GM21786 (cell line): ENCODE data around the gene ACAP3.

ENCODE experiments used
- ATAC-seq: cut with Tn5 transposase; IDR thresholded peaks from one replicate; pipeline ENCODE4 v1.9.1; 2021; ENCODE audit not compliant: unreplicated experiment

The ACAP3 gene

DNA sequence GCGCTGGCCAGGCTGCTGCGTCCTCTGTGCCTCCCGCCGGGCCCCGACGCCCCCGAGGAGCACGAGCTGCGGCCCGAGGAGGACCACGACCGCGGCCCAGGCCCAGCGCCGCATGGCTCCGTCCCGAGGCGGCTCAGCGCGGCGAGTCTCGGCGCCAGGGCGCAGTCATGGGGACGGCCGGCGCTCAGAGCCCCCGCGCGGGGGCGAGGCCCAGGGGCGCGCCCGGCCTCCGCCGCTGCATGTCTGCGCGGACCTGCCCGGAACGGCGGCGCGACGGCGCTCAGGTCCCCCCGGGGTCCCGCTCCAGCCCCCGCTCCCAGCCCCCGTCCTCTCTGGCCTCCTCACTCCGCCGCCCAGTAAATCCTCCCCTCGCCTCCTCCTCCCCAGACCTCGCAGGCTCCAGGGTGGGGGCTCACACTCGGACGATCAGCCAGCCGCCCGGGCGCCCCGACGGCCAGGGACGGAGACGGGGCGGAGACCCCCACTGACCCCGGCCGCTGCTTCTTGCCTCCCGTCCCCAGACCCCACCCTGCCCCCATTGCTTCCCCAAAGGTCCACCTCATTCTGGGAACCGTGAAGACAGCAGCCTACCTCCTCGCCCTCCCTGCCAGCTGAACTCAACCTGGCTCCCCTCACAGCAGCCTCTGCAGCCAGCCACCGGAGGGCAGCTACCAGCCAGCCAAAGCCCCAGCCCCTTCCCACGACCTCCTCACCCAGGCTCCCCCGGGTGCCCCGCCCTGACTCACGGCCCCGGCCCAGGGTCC lies 61.0 kb downstream of the ACAP3 start, which contains the start of gene C1QTNF12:
Gene C1QTNF12 (minus strand): TSS at position 146 of the 764 bp plus-strand sequence. CDS start 32 bp downstream, at position 114.
- no peak for ATAC-seq

DNA sequence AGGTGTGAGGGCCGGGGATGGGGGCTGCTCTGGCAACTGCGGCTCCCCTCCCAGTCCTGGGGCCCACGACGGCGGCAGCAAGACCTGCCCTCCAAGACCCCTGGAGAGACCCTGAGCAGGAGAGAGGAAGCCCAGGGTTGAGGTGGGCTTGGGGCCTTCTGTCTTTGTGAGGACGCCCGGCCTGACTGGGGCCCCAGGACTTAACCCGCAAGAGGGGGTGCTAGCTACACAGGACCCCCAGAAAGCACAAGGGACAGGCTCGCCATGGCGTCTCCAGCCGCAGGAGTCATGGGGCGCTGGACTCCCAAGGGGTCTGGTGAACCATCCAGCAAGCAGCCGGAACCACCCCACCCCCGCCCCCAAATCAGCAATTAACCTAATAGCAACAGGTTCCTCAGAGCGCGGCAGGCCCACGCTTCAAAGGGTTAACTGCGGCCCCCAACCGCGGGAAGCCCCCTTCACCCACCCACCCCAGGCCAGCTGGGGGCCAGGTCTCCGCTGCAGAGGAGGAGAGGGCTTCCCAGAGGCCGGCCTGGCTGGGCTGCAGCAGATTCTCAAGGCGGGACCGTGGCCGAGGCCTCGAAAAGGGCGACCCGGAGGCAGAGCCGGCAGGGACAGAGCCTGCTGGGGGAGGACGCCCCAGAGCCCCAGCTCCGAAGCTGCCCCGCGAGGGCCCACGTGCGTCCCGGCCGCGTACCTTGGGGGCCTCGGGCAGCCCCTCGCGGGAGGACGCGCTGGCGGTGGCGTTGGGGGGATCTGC lies 61.7 kb downstream of the ACAP3 start:
- no peak for ATAC-seq

DNA sequence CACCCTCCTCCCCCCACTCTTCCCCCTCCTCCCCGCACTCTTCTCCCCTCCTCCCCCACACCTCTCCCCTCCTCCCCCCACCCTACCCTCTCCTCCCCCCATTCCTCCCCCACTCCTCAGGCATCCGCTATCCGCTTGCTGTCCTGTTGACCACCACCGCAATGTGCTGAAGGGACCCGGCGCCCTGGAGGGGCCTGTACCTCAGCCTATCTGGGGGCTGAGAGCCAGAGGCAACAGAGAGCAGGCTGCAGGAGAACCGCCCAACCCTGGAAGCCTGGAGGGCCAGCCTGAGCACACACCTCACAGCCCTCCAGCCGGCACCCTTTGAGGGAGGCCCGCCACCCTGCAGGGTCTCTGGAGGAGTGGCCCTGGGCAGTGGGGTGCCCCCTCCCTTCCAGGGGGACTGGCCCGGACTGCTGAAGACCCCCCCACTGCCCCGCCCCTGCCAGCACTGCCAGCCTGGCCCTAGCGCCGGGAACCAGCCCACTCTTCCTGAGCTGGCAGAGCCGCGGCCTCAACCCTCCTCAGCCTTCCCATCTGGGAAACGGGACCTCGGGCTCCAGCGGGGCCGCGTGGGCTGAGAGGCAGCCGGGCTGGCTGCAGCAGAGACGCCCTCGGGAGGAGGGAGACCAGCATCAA lies 62.4 kb downstream of the ACAP3 start:
- ATAC-seq, result no peak

DNA sequence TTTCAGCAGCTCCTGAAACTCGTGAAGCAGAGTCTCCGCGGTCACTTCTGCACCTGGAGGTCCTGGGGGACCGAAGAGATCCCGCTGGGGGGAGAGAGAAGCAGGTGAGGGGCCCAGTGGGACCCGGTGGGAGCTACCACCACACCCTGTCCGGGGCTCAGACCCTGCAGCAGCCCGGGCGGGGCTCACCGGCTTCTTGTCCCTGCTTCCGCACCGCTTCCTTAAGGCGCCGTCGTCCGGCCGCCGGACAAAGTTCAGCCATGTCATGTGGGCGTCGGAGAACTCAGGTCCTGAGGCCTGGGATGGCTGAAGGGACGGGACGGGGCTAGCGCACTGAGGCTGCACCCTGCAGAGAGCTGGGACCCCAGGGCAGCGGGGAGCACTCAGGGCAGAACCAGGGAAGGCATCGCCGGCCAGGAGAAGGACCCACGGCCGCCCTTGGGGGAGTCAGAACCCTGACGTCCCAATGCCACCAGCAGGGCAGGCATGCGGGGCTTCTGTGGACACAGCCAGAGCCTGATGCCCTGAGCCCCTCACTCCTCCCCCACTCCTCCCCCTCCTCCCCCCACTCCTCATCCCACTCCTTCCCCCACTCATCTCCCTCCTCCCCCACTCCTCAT lies 63.4 kb downstream of the ACAP3 start:
- no peak for ATAC-seq

DNA sequence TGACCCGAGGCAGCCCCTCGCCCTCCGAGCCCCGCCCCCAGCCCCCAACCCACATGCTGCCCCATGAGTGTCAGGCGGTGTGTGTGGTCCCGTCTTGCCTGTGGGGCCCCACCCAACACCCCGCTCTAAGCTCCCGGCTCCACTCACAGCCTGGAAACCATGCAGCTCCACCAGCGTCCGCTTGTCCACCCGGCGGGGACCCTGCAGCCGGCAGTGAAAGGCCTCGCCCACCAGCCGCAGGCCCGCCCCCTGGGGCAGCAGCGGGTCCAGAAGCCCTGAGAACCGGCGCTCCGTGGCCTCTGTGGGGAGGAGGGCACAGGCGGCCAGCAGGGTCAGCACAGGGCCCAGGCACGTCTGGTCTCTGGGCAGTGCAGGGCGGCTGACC lies 63.9 kb downstream of the ACAP3 start:
- no peak for ATAC-seq

DNA sequence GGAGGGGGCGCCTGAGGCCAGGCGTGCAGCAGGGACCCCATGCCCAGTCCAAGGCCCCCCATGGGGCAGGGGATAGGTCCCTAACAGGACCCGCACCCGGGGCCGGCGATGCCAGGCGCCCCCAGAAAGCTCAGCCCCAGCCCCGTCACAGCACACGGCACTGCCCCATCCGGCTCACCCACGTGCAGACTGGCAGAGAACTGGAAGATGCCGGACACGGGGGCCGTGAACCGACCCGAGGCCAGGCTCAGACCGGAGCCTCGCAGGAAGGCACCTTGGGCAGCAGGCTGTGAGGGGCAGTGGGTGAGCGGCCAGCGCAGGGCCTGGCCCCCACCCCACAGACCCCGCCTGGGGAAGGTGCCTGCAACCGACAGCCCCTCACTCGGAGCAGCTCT lies 64.5 kb downstream of the ACAP3 start:
- ATAC-seq, result no peak

DNA sequence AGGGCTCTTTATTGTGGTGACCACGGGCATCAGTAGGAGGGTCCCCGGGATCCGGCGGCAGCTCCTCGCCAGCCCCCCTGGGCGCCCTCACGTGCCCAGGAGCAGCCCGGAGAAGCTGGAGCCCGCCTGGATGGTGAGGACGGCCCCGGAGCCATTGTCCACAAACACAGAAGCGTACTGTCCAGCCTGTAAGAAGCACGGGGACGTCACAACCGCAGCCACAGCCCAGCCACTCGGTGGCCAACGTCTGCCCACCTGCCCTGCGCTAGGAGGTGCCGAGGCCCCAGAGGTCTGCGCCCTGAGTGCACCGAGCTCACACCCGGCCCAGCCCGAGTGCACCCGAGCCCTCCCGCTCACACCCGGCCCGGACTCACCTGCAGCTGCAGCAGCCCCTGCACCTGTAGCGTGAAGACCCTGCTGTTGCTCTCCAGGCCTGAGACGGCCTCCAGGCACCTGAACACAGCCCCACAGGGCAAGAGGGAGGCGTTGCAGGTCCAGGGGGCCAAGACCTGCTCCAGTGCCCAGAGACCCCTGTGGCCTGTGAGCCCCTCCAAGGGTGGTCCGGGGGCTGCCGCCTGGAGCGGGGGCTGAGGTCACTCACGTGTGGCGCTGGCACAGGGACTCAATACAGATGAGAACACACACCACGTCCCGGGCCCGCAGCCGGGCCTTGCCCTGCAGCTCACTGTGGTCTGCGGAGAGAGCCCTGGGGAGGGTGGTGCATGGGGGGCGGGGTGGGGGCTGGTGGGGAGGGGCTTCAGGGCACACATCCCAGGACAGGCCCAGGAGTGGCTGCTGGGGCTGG lies 65.1 kb downstream of the ACAP3 start:
- no peak for ATAC-seq
